Measurements from ENCODE around the gene C1orf159. TPM values are rescaled to one million over a fixed set of nuclear protein-coding genes. Genes with fewer than 3 reads are reported as not detected.

Gene C1orf159
- polyA plus RNA-seq, 1 donor (not counting 4 experiments of a cell fraction or from before 2014, with no cell fraction given), result 6.1 TPM

DNA sequence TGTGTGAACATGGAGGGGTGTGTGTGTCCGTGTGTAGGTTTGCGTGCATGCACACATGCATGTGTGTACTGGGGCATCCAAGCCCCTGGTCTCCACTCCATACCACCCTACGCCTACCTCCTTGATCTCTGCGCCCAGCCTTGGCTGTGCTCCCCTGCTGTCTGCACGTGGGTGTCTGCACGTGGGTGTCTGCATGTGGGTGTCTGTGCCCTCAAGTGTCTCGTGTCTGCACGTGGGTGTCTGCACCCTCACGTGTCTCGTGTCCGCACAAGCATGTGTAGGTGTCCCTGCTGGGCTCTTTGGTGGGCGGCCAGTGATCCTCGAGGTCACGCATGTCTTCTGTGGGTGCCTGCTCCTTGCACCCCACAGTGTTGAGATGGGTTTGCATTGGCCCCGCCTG, 62.9 kb downstream of the C1orf159 start:
- H3K79me2 ChIP-seq (ENCODE audit: control insufficient read depth, insufficient read depth, low read length), result no peaks in the 10 kb centered on the region
- DNase-seq (ENCODE audit: low read depth, low spot score), result no peak
- H3K4me1 ChIP-seq (ENCODE audit: control insufficient read depth, extremely low read depth, insufficient read depth, low read length), result no peaks in the 10 kb centered on the region
- no peak for FAIRE-seq
- no peaks in the 10 kb centered on the region for H3K27me3 ChIP-seq (ENCODE audit: control insufficient read depth, extremely low read depth, insufficient read depth, low read length)
- H3K36me3 ChIP-seq (ENCODE audit: control insufficient read depth in 2 of 2, extremely low read depth in 1 of 2, insufficient read depth in 2 of 2, low read length in 2 of 2), result peaks cover 36 to 40% of the 10 kb centered on the region in 2 experiments
- dilution Hi-C loops (cut with MboI; ENCODE audit: extremely low pct_ligation_motif_present, low sequenced_read_pairs), result no loop called here
- H4K20me1 ChIP-seq (ENCODE audit: control insufficient read depth, extremely low read depth, insufficient read depth, low read length), result peaks cover 28% of the 10 kb centered on the region
- no peak overlapping the region for H3K9ac ChIP-seq (ENCODE audit: control insufficient read depth, extremely low read depth, insufficient read depth, low read length)
- H3K9me3 ChIP-seq (ENCODE audit: control insufficient read depth, low read depth, low read length), result no peaks in the 10 kb centered on the region
- H3K4me3 ChIP-seq (ENCODE audit: control insufficient read depth in 2 of 3, extremely low read depth in 1 of 3, insufficient read depth in 2 of 3, low read depth in 1 of 3, low read length in 3 of 3), result no peak overlapping the region
- TF ChIP-seq, protein P1, sequence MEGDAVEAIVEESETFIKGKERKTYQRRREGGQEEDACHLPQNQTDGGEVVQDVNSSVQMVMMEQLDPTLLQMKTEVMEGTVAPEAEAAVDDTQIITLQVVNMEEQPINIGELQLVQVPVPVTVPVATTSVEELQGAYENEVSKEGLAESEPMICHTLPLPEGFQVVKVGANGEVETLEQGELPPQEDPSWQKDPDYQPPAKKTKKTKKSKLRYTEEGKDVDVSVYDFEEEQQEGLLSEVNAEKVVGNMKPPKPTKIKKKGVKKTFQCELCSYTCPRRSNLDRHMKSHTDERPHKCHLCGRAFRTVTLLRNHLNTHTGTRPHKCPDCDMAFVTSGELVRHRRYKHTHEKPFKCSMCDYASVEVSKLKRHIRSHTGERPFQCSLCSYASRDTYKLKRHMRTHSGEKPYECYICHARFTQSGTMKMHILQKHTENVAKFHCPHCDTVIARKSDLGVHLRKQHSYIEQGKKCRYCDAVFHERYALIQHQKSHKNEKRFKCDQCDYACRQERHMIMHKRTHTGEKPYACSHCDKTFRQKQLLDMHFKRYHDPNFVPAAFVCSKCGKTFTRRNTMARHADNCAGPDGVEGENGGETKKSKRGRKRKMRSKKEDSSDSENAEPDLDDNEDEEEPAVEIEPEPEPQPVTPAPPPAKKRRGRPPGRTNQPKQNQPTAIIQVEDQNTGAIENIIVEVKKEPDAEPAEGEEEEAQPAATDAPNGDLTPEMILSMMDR (optimal IDR thresholded peaks at IDR 0.05 in 1 of 3, IDR thresholded peaks at IDR 0.05 in 1 of 3, conservative IDR thresholded peaks at IDR 0.05 in 1 of 3; ENCODE audit: extremely low read depth in 1 of 3, insufficient read depth in 2 of 3, low read length in 3 of 3), result no peak
- TF ChIP-seq EZH2 (IDR thresholded peaks at IDR 0.05; ENCODE audit: low read length), result no peak
- no peak overlapping the region for H3K4me2 ChIP-seq (ENCODE audit: control insufficient read depth, extremely low read depth, insufficient read depth, low read depth, low read length)
- no peak overlapping the region for H2AFZ ChIP-seq (ENCODE audit: control insufficient read depth, low read length)
- no peak overlapping the region for H3K27ac ChIP-seq (ENCODE audit: control insufficient read depth, insufficient read depth, low read length)
- no peaks in the 10 kb centered on the region for H3K9me1 ChIP-seq (ENCODE audit: control insufficient read depth, extremely low read depth, insufficient read depth, low read length)

DNA sequence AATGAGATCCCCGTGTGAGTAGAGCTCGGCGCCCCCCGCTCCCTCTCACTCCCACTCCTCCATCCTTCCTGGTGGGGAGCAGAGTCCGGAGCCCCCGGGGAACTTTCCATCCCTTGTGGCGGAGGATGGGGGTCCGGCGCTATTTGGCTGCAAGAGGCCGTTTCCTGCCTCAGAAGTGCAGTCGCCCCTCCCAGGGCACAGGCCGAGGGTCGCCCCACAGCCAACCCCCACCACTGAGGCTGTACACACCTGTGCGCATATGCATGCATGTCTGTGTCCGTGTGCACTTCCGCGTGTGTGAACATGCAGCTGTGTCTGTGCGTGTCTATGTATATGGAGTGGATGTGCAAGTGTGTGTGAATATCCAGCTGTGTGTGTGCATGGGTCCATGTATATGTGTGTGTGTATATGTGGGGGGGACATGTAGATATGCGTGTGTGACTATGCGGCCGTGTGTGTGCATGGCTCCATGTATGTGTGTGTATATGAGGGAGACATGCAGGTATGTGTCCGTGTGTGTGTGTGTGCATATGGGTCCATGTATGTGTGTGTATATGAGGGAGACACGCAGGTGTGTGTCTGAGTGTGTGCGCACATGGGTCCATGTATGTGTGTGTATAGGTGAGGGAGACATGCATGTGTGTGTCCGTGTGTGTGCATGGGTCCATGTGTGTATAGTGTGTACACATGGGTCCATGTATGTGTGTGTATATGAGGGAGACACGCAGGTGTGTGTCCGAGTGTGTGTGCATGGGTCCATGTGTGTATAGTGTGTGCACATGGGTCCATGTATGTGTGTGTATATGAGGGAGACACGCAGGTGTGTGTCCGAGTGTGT, 63.7 kb downstream of the C1orf159 start:
- no peaks in the 10 kb centered on the region for H3K9me3 ChIP-seq (ENCODE audit: control insufficient read depth, low read depth, low read length)
- H2AFZ ChIP-seq (ENCODE audit: control insufficient read depth, low read length), result no peak overlapping the region
- H3K36me3 ChIP-seq (ENCODE audit: control insufficient read depth in 2 of 2, extremely low read depth in 1 of 2, insufficient read depth in 2 of 2, low read length in 2 of 2), result peaks cover 39 to 43% of the 10 kb centered on the region in 2 experiments
- TF ChIP-seq EZH2 (IDR thresholded peaks at IDR 0.05; ENCODE audit: low read length), result no peak
- TF ChIP-seq, protein P1 (optimal IDR thresholded peaks at IDR 0.05 in 1 of 3, IDR thresholded peaks at IDR 0.05 in 1 of 3, conservative IDR thresholded peaks at IDR 0.05 in 1 of 3; ENCODE audit: extremely low read depth in 1 of 3, insufficient read depth in 2 of 3, low read length in 3 of 3), result no peak
- H3K4me3 ChIP-seq (ENCODE audit: control insufficient read depth in 2 of 3, extremely low read depth in 1 of 3, insufficient read depth in 2 of 3, low read depth in 1 of 3, low read length in 3 of 3), result no peak overlapping the region
- DNase-seq (ENCODE audit: low read depth, low spot score) (no peak), FAIRE-seq (no peak)
- H3K9me1 ChIP-seq (ENCODE audit: control insufficient read depth, extremely low read depth, insufficient read depth, low read length), result no peaks in the 10 kb centered on the region
- dilution Hi-C loops (cut with MboI; ENCODE audit: extremely low pct_ligation_motif_present, low sequenced_read_pairs), result no loop called here
- H3K4me1 ChIP-seq (ENCODE audit: control insufficient read depth, extremely low read depth, insufficient read depth, low read length), result no peaks in the 10 kb centered on the region
- no peaks in the 10 kb centered on the region for H3K79me2 ChIP-seq (ENCODE audit: control insufficient read depth, insufficient read depth, low read length)
- no peaks in the 10 kb centered on the region for H3K27me3 ChIP-seq (ENCODE audit: control insufficient read depth, extremely low read depth, insufficient read depth, low read length)
- no peak overlapping the region for H3K27ac ChIP-seq (ENCODE audit: control insufficient read depth, insufficient read depth, low read length)
- no peak overlapping the region for H3K9ac ChIP-seq (ENCODE audit: control insufficient read depth, extremely low read depth, insufficient read depth, low read length)
- H4K20me1 ChIP-seq (ENCODE audit: control insufficient read depth, extremely low read depth, insufficient read depth, low read length), result peaks cover 28% of the 10 kb centered on the region
- H3K4me2 ChIP-seq (ENCODE audit: control insufficient read depth, extremely low read depth, insufficient read depth, low read depth, low read length), result no peak overlapping the region

Measured in keratinocyte (primary cell).